Upper lobe of left lung (tissue), 4 donors: Measurements from ENCODE around the gene XRCC4.

Source experiments
- CTCF ChIP-seq, 6 experiments: fragments of 450-650 bp in 4 of 6; fragments of 200-600 bp in 2 of 6; sonication (generic) in 2 of 6; IDR thresholded peaks; one replicate each; pipeline ENCODE4 v1.5.1; 2016 to 2019; ENCODE audit warnings: antibody characterized with exemption in 6 of 6
- EP300 ChIP-seq, 4 donors: sonication (generic); formaldehyde crosslinking; IDR thresholded peaks; one replicate each; pipeline ENCODE4 v1.5.1; 2017; ENCODE audit warnings: antibody characterized with exemption in 4 of 4, control low read depth in 2 of 4
- POLR2A ChIP-seq, 4 donors: fragments of 450-650 bp; IDR thresholded peaks; one replicate each; pipeline ENCODE4 v1.5.1; 2016 to 2017; ENCODE audit warnings: antibody characterized with exemption in 4 of 4, mild to moderate bottlenecking in 2 of 4

- TF ChIP-seq CTCF (IDR thresholded peaks at IDR 0.05) (no peak), EP300 (IDR thresholded peaks at IDR 0.05) (no peak), POLR2A (IDR thresholded peaks at IDR 0.05) (no peak)
Measured at GRCh38 chr5:83069096-83069799, 8.1 kb upstream of the XRCC4 start.
